BE2C (cell line): ENCODE data around the gene COX7A1. TPM values are rescaled to one million over a fixed set of nuclear protein-coding genes. Genes with fewer than 3 reads are reported as not detected.
"Not testable (repeated sequence)": the region's sequence is repeated elsewhere in the genome, so short reads cannot be mapped to it uniquely, and the experiment has no call there.

Experiments used
- DNase-seq: peaks from one replicate; pipeline ENCODE4 v3.0.0-alpha.2; 2020
- H3K27me3 ChIP-seq: fragments of 250-450 bp; sonication (Bioruptor Pico); 2 replicates; pipeline ENCODE4 v1.5.1; 2020; ENCODE audit warnings: mild to moderate bottlenecking
- H3K36me3 ChIP-seq: fragments of 250-450 bp; sonication (Bioruptor Pico); 2 replicates; pipeline ENCODE4 v1.5.1; 2020; ENCODE audit warnings: mild to moderate bottlenecking
- H3K4me1 ChIP-seq: fragments of 250-450 bp; sonication (Bioruptor Pico); 2 replicates; pipeline ENCODE4 v1.5.1; 2020
- H3K4me3 ChIP-seq: 2 replicates; pipeline ENCODE4 v1.5.1; 2011; ENCODE audit warnings: low read depth, low read length
- H3K9me3 ChIP-seq: fragments of 250-450 bp; sonication (Bioruptor Pico); 2 replicates; pipeline ENCODE4 v1.5.1; 2020
- CTCF ChIP-seq: IDR thresholded peaks from 2 replicates; pipeline ENCODE4 v1.5.1; 2012; ENCODE audit warnings: mild to moderate bottlenecking, low read depth, low read length
- polyA plus RNA-seq: library from polyadenylated mRNA; unstranded; fragments of >200 nt; gene quantifications from one replicate; pipeline ENCODE4 v1.2.1, GENCODE V29; 2012; ENCODE audit warnings: low read depth, missing spikeins; ENCODE audit not compliant: insufficient read length, insufficient read depth

Gene COX7A1
- not detected for polyA plus RNA-seq

- H3K36me3 ChIP-seq, result peaks cover 29% of the 10 kb centered on the region
- TF ChIP-seq CTCF, result no peak
- DNase-seq, result no peak
- H3K9me3 ChIP-seq, result no peaks in the 10 kb centered on the region
- H3K4me1 ChIP-seq, result no peaks in the 10 kb centered on the region; the same call in 1 of the 2 replicates
- H3K27me3 ChIP-seq, result no peaks in the 10 kb centered on the region
- no peak within 1 kb of the TSS for H3K4me3 ChIP-seq
These were observed at the start of gene COX7A1 for GRCh38 chr19:36152352-36153091. Gene COX7A1, minus strand, starts transcription at chr19:36152447. Its CDS starts 40 bp downstream, at chr19:36152407.

DNA sequence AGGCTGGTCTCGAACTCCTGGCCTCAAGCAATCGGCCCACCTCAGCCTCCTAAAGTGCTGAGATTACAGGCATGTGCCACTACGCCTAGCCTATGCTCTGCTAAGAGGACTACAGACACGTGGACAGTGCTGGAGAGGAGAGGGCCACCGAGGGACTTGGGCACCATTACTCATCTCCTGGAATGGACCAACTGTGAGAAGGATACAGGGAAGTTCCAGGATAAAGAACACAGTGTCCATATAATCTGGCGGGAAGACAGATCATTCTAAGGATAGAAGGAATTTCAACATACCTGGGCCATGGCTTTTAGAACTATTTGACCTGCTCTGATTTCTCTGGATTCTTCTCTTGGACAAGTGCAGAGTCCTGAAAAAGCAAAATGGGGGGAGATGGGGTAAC, 49.4 kb upstream of the COX7A1 start:
- Histone ChIP-seq H3K4me3 (no peak overlapping the region), H3K4me1 (no peaks in the 10 kb centered on the region), H3K27me3 (no peaks in the 10 kb centered on the region), H3K9me3 (no peaks in the 10 kb centered on the region), H3K36me3 (no peaks in the 10 kb centered on the region)
- TF ChIP-seq CTCF, result no peak
- DNase-seq, result no peak

DNA sequence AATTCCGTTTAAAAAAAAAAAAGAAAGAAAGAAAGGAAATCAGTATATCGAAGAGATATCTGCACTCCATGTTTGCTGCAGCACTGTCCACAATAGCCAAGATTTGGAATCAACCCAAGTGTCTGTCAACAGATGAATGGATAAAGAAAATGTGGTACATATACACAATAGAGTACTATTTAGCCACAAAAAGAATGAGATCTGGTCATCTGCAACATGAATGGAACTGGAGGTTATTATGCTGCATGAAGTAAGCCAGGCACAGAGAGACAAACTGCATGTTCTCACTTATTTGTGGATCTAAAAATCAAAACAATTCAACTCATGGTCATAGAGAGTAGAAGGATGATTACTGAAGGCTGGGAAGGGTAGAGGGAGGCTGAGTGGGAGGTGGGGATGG, 45.9 kb upstream of the COX7A1 start:
- TF ChIP-seq CTCF, result no peak
- no peak for DNase-seq
- Histone ChIP-seq H3K4me1 (no peaks in the 10 kb centered on the region), H3K9me3 (no peaks in the 10 kb centered on the region), H3K36me3 (no peaks in the 10 kb centered on the region), H3K4me3 (no peak overlapping the region), H3K27me3 (no peaks in the 10 kb centered on the region)

DNA sequence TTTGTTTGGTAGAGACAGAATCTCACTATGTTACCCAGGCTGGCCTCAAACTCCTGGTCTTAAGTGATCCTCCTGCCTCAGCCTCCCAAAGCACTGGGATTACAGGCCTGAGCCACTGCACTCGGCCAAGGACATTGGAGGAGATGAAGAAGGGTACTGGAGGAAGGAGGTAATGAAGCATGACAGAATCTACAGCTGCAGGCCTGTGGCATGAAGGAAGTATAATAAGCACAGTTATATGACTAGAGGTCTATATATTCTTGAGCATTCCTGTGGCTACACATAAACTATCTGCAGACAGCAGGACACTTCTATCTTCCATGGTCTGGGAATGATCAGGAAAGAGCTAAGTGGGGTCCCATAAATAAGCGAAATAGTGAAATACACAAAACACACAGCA, 44.0 kb upstream of the COX7A1 start:
- DNase-seq, result no peak

GRCh38 chr19:36186722-36187121, 34.5 kb upstream of the COX7A1 start:
- not testable (repeated sequence) for H3K4me3 ChIP-seq, H3K36me3 ChIP-seq, H3K4me1 ChIP-seq, H3K27me3 ChIP-seq, DNase-seq, H3K9me3 ChIP-seq

More for the DNA sequence above, 44.0 kb upstream of the COX7A1 start:
- Histone ChIP-seq H3K36me3 (no peaks in the 10 kb centered on the region), H3K27me3 (no peaks in the 10 kb centered on the region), H3K9me3 (no peaks in the 10 kb centered on the region), H3K4me3 (no peak overlapping the region), H3K4me1 (no peaks in the 10 kb centered on the region)
- TF ChIP-seq CTCF, result no peak

GRCh38 chr19:36183245-36183628, 31.0 kb upstream of the COX7A1 start:
- no peaks in the 10 kb centered on the region for H3K27me3 ChIP-seq
- H3K4me3 ChIP-seq, result no peak overlapping the region
- H3K36me3 ChIP-seq, result peaks cover 3% of the 10 kb centered on the region; the same call in 1 of the 2 replicates
- H3K4me1 ChIP-seq, result no peaks in the 10 kb centered on the region
- TF ChIP-seq CTCF, result no peak
- DNase-seq, result no peak
- H3K9me3 ChIP-seq, result no peaks in the 10 kb centered on the region
